AG10803 (cell line): Measurements from ENCODE around the gene GRIP1.

Experiments
- DNase-seq: peaks from one replicate; pipeline ENCODE4 v3.0.0; 2010; ENCODE audit warnings: low read depth
- H3K4me3 ChIP-seq: 2 replicates; pipeline ENCODE4 v1.5.1; 2011; ENCODE audit warnings: mild to moderate bottlenecking, low read length, control low read depth
- CTCF ChIP-seq: conservative IDR thresholded peaks from 2 replicates; pipeline ENCODE4 v1.5.1; 2011; ENCODE audit warnings: mild to moderate bottlenecking, low read length, control low read depth, inconsistent platforms

The GRIP1 gene

GRCh38 chr12:66331016-66331415 is 347.9 kb downstream of the GRIP1 start:
- TF ChIP-seq CTCF: no peak
- no peak for DNase-seq
- H3K4me3 ChIP-seq: no peak overlapping the region

GRCh38 chr12:66329941-66330340 is 348.9 kb downstream of the GRIP1 start:
- no peak for TF ChIP-seq CTCF
- DNase-seq: no peak
- H3K4me3 ChIP-seq: no peak overlapping the region

- DNase-seq: no peak
- TF ChIP-seq CTCF: no peak
- H3K4me3 ChIP-seq: no peak overlapping the region
Measured at GRCh38 chr12:66323017-66323416, 355.9 kb downstream of the GRIP1 start.

GRCh38 chr12:66321435-66321834 is 357.4 kb downstream of the GRIP1 start:
- no peak overlapping the region for H3K4me3 ChIP-seq
- TF ChIP-seq CTCF: no peak
- DNase-seq: no peak

GRCh38 chr12:66320996-66321395 is 357.9 kb downstream of the GRIP1 start:
- DNase-seq: no peak
- TF ChIP-seq CTCF: no peak
- no peak overlapping the region for H3K4me3 ChIP-seq

- no peak for DNase-seq
- TF ChIP-seq CTCF: no peak
- no peak overlapping the region for H3K4me3 ChIP-seq
Measured at GRCh38 chr12:66319266-66319954, 359.5 kb downstream of the GRIP1 start.

GRCh38 chr12:66314278-66314677 is 364.6 kb downstream of the GRIP1 start:
- no peak for TF ChIP-seq CTCF
- no peak overlapping the region for H3K4me3 ChIP-seq
- DNase-seq: no peak
